NCI-H2227 treated with DMSO at 0.1 percent for 48 hours (cell line): Measurements from ENCODE around the gene TMEM72.

Experiments
- DNase-seq: peaks from one replicate; lab custom pipeline; 2025; lab: John Stamatoyannopoulos, UW

TMEM72 gene

DNA sequence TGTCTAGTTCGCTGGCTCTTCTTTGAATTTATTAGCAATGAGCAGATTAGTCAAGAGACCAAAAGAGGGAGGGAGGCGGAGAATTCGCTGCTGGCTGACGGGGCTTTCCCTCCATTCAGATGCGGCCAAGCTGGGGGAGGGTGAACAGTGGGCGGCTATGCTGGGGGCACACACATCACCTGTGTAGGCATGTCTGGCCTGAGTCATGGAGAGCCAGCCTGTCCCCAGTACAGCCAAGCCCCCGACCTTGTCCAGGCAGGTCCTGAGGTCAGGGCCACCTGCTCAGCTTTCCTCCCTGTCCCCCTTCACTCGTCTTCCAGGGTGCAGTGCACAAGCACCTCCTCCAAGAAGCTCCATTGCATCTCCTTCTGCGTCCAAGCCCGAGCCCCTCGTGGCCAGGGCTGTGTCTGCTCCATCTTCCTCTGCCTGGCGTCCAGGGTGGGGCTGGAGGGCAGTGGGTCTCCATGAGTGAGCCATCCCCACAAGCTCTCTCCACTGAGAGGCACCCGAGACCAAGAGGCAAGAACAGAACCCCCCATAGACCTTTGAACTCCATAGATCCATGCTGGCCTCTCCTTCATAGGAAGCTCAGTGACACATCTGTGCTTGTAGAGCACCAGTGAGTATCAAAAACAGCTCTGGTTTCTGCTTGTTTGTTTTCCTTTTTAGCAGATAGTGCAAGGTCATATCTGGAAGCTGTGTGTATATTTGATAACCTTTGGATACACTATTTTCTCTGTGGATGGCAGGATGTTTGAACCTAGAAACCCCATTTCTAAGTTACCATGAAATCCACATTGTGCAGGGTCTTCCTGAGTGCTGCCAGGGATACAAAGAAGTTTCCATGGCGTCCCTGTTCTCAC is 69.4 kb downstream of the TMEM72 start:
- DNase-seq, result no peak

DNA sequence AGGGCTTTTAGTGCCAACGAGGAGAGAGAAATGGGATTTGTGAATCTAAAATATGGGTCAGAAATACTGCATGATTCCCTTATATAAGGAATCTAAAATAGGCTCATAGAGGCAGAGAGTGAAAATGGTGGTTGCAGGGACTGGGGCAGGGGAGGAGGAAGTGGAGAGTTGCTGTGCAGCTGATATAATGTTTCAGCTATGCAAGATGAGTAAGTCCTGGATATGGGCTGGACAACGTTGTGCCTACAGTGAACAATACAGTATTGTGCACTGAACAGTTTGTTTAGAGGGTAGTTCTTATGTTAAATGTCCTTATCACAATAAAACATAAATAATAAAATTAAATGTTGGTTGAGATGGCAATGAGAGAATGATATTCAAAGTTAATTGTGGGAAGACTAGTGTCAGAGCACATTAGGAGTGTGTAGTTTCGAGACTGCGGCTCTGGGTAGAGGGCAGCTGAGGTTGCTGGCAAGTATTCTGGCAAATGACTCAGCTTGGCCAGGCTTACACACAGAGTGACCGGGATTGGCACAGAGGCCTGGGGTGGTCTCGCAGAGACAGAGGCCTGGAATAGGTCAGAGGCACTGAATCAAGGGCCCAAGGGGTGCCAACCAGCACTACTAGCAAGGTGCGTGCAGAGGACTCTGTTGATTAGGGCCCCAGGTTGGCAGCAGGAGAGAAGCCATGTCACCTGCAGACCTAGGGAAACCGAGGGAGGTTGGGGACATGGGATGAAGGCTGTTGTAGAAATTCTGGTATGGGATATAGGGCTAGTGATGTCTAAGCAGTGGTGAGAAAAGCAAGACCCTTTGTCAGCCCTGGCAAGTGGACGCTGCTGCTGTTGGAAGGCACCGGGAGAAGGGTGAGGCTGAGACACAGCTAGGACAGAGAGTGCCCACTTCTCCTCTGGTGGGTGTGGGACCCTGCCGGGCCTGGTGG is 70.3 kb downstream of the TMEM72 start:
- no peak for DNase-seq

DNA sequence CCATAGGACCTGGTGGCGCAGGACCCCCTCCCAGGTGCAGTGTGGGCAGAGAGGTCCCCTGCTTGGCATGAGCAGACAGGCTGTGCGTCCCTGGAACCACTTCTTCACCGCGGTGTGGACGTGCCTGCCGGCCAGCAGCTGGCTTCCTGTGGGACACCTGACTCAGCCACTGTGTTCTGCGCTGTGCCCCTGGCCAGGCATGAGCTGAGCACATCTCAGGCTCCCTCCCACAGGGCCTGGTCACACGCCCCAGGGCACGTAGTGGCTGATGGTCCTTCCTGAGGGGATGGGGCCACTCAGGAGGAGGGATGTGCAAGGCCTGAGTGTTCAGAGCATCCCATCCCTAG is 71.0 kb downstream of the TMEM72 start:
- no peak for DNase-seq

DNA sequence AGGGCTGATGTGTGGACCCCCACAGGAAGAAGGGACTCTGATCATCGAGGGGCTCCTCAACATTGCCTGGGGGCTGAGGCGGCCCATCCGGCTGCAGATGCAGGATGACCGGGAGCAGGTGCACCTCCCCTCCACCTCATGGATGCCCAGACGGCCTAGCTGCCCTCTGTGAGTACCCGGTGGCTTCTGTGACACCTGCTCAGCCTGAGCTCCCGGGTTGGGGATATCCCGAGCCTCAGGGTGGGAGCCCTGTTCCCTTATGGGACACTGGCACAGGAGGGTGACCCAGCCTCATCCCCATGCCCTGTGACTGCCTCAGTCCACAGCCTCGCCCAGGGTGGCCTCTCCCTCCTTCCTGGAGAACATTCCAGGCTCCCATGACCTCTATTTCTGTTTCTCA is 71.4 kb downstream of the TMEM72 start:
- no peak for DNase-seq

DNA sequence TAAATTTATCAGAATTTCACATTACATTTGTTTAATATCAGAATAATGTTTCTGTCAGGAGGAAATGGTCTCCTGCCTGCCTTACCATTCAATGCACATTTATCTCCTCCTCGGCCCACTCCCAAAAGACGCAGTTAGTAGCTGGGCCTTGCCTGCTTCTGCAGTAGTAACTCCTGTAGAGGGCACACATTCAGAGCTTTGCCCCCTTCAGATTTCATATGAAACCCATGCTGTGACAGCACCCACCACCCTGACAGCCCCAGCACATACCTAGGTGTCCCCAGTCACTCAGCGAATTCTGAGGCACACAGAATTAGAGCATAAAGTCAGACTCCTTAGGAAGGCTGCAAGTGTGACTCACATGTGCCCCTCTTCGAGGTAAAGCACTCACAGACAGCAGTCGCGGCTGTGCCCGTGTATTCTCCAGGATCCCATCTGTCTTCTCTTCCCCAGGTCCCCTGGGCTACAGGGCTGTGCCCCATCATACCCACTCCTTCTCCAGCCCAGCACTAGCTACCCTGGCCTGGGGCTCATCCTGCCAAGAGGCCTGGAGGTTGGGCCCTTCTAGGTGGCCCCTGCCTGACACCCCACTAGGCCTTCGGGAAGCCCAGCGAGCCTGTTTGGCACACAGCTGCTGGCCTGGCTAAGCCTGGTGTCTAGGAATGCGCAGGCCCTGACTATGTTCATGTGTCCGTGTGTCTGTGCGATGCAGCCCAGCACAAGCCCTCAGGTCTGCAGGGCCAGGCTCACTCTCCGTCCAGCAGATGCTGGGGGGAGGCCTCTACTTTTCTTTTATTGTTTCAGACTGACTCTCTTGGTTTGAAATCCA is 72.1 kb downstream of the TMEM72 start:
- no peak for DNase-seq

DNA sequence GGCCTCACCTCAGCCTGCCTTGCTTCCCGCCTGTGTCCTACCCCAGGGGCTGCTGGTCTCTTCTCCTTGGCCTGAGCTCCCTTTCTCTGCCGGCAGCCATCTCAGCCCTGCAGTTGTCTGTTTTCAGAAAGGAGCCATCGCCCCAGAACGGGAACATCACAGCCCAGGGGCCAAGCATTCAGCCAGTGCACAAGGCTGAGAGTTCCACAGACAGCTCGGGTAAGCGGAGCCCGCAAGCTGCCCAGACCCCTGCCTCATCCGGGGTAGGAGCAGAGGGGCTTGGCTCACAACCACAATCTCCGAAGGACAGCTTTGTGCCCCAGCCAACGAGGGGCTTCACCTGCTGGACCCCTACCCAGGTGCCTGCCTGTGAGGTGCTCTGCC is 72.8 kb downstream of the TMEM72 start:
- DNase-seq, result no peak

DNA sequence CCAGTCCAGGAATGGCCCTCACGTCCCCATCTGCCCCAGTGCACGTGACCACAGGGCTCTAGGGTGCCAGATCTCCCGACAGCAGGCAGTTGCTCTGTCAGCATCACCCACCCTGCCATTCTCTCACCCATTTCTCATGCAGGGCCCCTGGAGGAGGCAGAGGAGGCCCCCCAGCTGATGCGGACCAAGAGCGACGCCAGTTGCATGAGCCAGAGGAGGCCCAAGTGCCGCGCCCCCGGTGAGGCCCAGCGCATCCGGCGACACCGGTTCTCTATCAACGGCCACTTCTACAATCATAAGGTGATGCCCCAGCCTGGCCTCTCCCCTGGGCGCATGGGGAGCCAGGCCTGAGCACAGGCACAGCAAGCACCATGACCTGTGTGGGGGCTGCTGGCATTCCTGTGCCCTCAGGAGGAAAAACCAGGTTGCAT is 73.5 kb downstream of the TMEM72 start:
- no peak for DNase-seq

DNA sequence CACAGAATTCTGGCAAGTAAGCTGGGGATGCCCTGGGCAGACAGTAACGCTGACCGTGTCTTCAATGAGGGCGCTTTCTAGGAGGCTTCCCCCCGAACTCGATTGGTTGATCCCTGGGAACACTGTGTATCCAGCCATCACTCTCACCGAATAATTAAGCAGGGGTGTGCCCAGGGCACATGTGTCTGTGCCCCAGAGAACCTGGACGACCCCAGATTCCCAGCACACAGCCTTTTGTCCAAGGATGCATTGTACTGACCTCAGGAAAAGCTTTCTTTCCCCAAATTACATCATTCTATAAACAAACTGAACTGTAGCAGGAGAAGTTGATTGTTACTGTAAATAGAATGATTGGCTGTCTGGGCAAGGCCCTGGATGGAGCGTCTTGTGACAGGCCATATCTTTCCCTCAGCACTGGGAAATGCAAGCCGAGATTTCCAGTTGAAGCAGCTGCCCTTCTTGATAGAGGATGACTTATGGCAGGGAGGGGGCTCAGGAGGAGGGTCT is 74.1 kb downstream of the TMEM72 start:
- no peak for DNase-seq

DNA sequence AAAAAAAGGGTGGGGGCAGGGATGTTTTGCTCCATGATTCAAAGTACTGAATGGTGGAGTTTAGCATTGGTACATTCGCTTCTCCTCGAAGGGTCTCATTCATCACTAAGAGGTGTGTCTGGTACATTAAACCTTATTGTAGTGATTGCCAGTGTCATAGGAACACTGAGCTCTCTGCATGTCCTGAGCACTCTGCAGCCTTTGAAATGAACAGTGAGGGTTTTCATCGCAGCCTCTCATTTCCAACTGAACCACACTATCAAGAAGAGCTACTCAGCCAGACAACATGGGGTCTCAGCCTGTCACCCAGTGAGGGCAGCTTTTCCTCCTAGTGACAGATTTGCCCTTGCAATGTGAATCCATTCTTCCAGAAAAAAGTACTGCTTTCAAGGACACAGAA is 75.0 kb downstream of the TMEM72 start:
- DNase-seq, result no peak
